H4 (cell line): Measurements from ENCODE around the gene RBX1. TPM values are rescaled to one million over a fixed set of nuclear protein-coding genes. Genes with fewer than 3 reads are reported as not detected.
"Not testable (repeated sequence)": the region's sequence is repeated elsewhere in the genome, so short reads cannot be mapped to it uniquely, and the experiment has no call there.

Experiments used
- DNase-seq: peaks from one replicate; pipeline ENCODE4 v3.0.0-alpha.2; 2015; ENCODE audit warnings: low spot score
- total RNA-seq: library from RNA; depleted of rRNA; stranded (reverse); fragments of >200 nt; shearing (Covaris generic); gene quantifications from 2 replicates; pipeline ENCODE4 v1.2.3, GENCODE V29; 2014; rRNA removed

RBX1 gene
- 76.0 and 76.7 TPM in 2 replicates for total RNA-seq

DNA sequence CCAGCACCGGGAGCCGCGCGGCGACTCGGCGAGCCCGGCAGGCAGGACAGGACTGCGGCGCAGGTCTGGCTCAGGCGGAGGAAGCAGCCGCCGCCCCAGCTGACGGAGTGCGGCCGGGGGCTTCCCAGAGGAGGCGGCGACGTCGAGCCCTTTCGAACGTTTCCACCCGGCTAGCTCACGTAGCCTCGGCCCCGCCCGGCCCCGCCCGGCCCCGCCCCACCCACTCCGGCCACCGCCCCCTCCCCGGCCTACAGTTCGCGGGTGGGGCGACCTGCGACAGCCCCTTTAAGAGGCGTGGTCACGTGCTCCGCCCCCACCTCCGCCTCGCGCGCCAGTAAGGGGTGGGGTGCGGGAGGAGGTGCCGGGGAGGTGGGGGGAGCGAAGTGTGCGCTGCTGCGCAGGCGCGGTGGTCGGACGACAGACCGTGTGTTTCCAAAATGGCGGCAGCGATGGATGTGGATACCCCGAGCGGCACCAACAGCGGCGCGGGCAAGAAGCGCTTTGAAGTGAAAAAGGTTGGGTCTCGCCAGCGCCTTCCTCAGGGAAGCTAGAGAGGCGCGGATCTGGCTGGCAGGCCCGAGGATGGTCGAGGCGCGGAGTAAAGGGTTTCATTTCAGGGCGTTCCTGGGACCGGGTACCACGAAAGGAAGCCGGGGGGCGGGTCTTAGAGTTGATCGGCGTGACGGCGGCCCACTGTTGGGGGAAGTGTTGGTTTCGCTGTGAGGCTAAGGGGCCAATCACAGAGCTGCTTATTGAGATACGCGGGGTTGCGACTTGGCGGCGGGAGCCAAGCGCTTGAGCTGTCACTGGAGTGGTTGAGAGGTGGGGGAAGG is at the start of gene RBX1:
Gene RBX1 (plus strand): TSS at position 417 of the 833 bp plus-strand sequence. CDS start 21 bp downstream, at position 438.
- DNase-seq = peak; percentile 96

DNA sequence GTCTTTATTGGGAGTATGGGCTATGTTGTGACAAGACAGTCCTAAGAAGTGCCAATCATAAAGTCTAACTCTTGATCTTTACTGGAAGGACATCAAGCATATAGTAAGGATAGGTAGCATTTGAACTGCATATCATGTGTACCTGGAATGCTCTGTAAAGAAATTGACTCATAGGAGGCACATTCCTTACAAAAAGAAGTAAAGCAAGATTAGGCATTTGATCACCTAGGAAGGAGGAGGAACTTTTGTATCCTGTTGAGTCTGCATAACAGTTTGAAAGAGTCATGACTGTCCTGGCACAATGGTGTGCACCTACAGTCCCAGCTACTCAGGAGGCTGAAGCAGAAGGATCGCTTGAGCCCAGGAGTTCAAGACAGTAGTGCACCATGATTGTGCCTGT is 47.1 kb upstream of the RBX1 start:
- DNase-seq = no peak

GRCh38 chr22:40908895-40909294 is 42.3 kb upstream of the RBX1 start:
- no peak for DNase-seq

DNA sequence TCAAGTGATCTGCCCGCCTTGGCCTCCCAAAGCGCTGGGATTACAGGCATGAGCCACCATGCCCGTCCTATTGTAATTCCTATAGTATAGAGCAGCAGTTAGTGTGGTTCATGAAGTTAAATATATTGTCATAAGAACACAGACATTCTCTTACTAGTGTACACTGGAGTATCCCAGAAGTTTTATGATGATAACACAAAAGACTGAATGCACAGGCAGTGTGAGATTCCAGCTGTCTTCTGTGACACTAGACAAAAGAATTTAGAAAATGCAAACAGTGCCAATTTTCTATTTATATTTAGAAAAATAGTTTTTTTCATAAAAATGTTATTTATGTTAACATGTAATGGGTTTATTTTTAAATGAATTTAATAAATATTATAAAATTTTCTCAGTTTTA is 39.4 kb upstream of the RBX1 start:
- no peak for DNase-seq

- DNase-seq = not testable (repeated sequence)
These were observed 38.2 kb upstream of the RBX1 start for GRCh38 chr22:40912987-40913386.

- DNase-seq = no peak
These were observed 31.7 kb upstream of the RBX1 start for GRCh38 chr22:40919446-40919845.

DNA sequence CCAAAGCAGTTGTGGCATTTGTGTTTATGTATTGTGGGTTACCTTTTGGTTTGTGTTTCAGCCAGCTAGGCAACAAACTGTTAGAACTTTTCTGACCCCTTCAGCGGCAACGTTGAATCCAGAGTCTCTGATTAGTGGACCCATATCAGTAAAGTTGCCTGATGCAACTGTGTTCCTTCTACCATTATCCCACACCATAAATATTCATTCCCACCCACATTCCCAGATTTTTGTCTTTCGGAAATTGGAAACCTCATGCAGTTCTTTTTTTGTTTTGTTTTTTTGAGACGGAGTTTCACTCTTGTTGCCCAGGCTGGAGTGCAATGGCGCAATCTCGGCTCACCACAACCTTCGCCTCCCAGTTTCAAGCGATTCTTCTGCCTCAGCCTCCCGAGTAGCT is 30.7 kb upstream of the RBX1 start:
- DNase-seq = peak; percentile 79

- DNase-seq = peak; percentile 53
These were observed 28.5 kb upstream of the RBX1 start for GRCh38 chr22:40922484-40923303.

- DNase-seq = no peak
These were observed 22.5 kb upstream of the RBX1 start for GRCh38 chr22:40928657-40929056.

GRCh38 chr22:40932396-40932795 is 18.8 kb upstream of the RBX1 start:
- no peak for DNase-seq

DNA sequence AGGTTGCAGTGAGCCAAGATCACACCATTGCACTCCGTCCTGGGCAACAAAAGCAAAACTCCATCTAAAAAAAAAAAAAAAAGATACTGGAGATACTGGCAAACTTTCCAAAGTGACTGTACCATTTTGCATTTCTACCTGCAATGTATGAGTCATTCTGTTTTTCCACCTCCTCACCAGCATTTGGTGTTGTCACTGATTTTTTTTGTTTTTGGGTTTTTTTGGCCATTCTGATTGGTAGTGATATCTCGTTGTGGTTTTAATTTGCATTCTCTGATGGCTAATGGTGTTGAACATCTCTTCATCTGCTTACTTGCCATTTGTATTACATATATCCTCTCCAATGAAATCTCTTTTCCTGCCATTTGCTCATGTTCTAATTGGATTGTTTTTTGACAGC is 12.0 kb upstream of the RBX1 start:
- no peak for DNase-seq

GRCh38 chr22:40951795-40952605 is 822 bp downstream of the RBX1 start:
- DNase-seq = no peak

DNA sequence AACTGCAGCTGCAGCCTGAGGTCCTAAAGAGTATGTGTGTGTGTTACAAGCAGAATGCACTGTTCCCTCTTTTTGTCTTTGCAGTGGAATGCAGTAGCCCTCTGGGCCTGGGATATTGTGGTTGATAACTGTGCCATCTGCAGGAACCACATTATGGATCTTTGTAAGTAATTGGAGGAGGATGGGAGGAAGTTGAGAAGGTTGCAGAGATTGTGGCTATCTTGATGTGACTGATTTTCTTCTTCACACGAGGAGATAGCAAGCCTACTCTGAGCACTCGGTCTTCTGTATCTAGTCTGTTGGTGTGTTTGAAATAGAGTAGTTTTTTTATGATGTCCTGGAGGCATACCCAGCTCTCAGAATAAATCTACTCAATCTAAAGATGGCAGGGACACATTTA is 2.3 kb downstream of the RBX1 start:
- DNase-seq = no peak

DNA sequence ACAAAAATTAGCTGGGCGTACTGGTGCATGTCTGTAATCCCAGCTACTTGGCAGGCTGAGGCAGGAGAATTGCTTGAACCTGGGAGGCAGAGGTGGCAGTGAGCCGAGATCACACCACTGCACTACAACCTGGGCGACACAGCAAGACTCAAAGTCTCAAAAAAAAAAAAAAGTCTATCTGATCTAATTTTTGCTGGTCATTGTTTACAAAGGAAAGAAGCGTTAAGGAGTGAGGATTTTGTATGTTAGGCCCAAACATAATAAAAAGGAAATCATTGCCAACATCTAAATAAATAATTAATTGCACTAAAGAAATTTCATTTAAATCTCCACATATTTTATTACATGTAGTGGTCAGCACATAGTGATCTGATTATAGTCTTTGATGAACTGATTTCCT is 2.9 kb downstream of the RBX1 start:
- DNase-seq = no peak

- DNase-seq = no peak
These were observed 4.4 kb downstream of the RBX1 start for GRCh38 chr22:40955571-40955970.

GRCh38 chr22:40957601-40958000 is 6.4 kb downstream of the RBX1 start:
- DNase-seq = no peak

GRCh38 chr22:40958299-40958698 is 7.1 kb downstream of the RBX1 start:
- no peak for DNase-seq

- DNase-seq = no peak
These were observed 9.0 kb downstream of the RBX1 start for GRCh38 chr22:40960145-40960544.

DNA sequence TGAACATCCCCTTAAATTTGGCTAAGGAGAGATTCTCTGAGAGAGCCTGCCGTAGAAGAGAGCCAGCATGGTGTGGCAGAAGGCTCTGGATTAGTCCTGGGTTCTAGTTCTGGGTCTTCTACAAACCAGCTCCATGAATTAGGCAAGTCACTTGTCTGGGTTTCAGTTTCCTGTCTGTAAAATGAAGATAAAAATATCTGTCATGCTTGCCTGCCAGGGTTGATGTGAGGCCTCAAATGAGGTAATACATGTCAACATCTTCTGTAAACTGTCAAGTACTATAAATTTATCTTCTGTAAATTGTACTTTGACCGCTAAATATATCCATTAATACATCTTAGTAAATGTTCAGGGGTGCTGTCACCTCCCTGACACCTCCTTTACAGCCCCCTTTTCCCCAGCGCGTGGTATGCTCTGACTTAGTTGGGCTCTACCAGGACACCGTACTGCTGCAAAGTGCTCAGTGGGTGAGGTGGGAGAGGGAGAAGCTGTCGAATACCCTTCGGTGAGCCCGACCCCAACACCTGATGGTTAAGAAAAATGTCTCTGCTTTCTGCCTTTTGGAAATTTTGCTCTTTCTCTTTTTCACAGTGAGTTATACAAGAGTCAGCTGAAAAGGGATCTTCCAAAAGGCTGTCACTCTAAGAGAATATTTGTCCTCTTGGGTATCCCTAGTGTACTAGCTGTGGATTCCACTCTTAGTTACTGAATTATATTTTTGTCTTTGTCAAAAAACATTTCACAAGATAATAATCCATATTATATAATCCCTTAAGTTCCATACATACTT is 15.0 kb downstream of the RBX1 start:
- DNase-seq = no peak

- DNase-seq = no peak
These were observed 15.5 kb downstream of the RBX1 start for GRCh38 chr22:40966726-40967085.

DNA sequence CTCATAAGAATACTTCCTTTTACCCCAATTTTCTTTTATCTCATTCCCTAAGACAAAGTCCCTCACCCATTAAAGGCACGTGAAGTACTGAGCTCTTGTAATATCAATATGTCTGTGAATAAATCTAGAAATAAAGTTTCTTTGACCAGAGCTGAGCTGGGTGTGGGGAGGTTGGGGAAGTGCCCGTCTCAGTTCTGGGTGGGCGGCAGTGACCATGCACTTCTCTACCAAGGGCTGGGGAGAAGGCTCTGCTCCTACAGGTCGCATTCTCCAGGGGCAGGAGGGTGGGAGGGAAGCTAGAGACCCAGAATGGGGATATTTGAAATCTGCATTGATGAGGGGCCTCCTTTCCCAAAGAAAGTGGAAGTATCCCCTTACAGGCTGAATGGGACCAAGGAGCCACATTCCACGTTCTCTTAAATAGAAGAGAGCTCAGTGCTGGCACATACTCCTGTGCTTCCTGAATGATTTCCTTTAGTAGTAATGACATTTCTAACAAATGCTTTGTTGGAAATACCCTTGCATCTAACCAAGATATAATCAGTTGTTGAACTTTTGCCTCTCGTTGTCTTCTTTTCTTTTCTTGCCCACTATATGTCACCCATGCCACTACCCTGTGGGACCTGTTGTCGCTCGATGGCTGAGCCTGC is 16.1 kb downstream of the RBX1 start:
- DNase-seq = no peak
